NCI-H1436 (cell line): ENCODE measurements around the gene AGAP4.
"Not testable (repeated sequence)": the region's sequence is repeated elsewhere in the genome, so short reads cannot be mapped to it uniquely, and the experiment has no call there.

Experiments
- DNase-seq: peaks from one replicate; lab custom pipeline; 2025; lab: John Stamatoyannopoulos, UW

AGAP4 gene

GRCh38 chr10:45847400-45847799 lies at the start of gene AGAP4:
TSS of gene AGAP4 (minus strand) at chr10:45847500. CDS start at chr10:45847347, 153 bp downstream.
- DNase-seq = not testable (repeated sequence)

DNA sequence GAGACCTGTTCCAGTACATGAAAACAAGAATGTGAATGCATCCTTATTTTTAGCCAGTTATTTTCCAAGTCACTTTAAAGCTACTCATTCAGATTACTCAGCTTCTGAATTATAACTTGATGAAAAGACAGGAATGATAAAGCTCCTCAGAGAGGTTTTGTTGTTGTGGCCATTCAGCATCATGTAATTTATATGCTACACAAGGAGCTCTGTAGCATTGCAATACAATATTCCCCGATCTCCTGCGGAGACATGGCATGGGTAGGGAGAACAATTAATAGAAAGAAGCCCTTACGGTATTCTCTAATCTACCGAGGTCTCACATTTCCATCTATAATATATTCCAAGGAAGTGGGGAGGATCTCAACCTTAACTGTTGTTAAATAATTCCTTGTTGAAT lies 43.4 kb upstream of the AGAP4 start:
- DNase-seq = not testable (repeated sequence)

GRCh38 chr10:45889539-45890230 lies 42.4 kb upstream of the AGAP4 start:
- not testable (repeated sequence) for DNase-seq

DNA sequence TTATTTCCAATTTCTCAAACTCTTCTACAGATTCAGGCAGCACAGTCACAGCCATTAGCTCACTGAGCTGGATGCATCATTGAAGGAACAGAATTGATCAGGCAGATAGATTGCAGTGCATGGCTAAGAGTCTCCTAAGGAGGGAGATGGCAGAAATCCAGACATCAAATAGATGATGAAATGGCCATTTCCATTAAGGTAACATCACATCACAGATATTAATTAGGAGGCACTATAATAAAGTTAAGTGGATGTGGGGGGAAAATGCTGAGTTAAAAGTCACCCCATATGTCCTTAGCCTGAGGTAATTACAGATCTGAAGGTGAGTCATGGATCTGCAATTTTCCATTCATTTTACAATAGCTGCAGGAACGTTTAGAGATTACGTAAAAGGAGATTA lies 35.6 kb upstream of the AGAP4 start:
- DNase-seq = not testable (repeated sequence)

- not testable (repeated sequence) for DNase-seq
Measured at GRCh38 chr10:45865404-45865803, 18.1 kb upstream of the AGAP4 start.

DNA sequence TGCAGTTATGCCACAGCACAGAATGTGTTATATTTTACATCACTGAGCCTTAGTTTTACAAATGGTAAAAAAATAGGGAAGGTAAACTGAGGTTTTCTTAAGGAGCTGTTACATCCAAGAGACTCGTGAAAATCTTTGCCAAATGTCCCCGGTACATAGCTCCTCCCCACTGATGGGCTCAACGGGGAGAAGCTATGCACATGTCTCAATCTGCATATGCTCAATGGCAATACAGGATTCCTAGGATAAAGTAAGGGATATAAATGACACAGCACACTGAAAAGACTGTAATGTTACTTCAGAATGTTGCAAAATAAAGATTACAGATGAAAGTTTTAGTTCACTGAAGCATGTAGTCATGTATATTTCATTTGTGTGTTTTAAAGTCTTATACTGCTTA lies 17.0 kb upstream of the AGAP4 start:
- not testable (repeated sequence) for DNase-seq

DNA sequence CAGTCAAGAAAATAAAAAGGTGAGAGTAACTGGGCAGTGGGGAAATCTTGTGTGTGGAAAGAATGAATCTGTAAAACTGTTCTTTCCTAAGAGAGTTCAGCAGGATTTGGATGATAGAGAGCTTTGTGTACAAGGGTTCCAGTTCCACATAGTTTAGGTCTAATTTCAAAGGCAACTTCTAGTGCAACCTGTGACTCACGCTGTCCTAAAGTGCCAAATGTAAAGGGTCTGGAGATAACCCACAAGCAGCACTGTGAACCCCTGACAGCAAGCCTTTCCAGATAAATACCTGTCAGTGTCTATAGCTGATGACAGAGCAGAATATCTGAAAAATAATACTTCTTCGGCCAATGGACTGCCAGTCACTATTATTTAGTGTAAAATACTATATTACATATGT lies 16.3 kb upstream of the AGAP4 start:
- DNase-seq = not testable (repeated sequence)

DNA sequence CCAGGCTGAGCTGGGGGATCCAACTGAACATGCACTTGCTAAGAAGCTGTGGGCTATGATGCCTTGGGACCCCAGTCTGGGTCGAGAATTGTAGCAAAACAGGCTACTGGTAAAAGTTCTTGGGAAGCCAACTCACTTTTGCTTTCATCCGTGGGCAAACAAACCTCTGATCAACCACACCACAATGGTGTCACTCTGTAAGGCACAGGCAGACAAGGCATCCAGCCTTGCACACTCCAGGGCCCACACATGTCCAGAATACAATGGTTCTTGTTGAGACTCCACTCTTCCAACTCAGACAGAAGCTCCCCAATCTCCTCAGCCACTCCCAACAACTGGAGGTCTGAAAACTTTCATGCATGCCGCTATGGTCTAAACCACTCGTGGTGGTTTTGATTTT lies 10.6 kb upstream of the AGAP4 start:
- DNase-seq = not testable (repeated sequence)

GRCh38 chr10:45848467-45848866 lies 1.2 kb upstream of the AGAP4 start:
- not testable (repeated sequence) for DNase-seq

DNA sequence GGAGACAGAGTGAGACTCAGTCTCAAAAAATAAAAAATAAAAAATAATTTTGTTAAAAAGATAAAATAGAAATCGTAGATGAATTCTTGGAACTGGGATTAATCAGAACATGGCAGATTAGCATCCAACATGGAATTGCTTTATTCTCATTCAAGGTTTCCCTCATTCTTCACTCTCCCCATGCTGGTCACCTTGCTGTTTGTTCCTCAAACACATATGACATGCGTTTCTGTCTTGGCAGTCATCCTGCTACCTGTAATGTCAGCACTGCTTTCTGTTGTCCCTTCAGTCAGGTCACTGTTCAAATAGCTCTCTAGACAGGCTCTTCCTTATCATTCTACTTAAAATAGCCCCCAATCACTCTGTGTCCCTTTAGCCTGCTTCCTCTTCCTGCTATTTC lies 24.4 kb downstream of the AGAP4 start:
- DNase-seq = not testable (repeated sequence)

DNA sequence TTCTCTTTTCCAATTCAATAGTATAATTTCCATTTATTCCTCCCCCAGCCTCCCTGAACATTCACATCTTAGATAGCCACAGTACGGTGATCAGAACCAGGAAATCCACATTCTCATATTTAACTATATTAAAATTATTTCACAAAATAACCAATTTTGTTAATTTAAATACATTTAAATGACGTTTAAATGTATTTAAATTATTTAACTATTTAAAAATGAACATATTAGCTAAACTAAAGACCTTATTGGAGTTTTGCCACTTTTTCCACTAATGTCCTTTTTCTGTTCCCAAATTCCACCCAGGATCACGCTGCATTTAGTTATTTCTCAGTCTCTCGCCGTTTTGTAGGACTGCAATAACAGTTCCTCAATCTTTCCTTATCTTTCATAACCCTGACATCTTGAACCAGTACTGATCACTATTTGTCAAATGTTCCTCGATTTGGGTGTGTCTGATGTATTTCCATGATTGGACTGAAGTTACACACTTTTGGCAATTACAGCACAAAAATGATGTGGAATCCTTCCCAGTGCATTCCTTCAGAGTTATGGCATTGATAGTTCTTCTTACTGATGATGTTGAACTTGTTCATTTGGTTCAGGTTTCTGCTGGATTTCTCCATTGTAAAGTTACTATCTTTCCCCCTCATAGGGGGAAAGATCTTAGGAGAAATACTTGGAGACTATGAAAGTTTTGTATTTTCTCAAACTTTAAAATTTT lies 27.0 kb downstream of the AGAP4 start:
- not testable (repeated sequence) for DNase-seq

GRCh38 chr10:45819552-45819951 lies 27.7 kb downstream of the AGAP4 start:
- no peak for DNase-seq

DNA sequence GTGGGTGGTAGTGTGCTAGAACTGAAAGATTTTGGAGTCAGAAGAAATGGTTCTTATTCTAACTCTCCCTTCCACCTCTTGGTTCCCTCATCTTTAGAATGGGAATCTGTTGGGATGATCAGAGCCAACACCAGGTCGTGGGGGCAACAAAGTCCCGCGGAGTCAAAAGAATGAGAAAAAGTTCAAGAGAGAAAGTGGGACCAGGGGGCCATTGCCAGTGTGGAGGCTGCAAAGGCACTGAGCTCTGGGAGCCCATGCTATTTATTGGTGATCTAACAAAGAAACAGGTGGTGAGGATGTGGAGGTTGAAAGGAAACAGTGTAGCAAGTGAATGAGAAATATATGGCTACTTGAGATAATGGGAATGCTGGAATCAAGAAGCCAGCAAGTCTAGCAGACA lies 29.4 kb downstream of the AGAP4 start:
- DNase-seq = no peak

- no peak for DNase-seq
Measured at GRCh38 chr10:45817130-45817859, 30.0 kb downstream of the AGAP4 start.

DNA sequence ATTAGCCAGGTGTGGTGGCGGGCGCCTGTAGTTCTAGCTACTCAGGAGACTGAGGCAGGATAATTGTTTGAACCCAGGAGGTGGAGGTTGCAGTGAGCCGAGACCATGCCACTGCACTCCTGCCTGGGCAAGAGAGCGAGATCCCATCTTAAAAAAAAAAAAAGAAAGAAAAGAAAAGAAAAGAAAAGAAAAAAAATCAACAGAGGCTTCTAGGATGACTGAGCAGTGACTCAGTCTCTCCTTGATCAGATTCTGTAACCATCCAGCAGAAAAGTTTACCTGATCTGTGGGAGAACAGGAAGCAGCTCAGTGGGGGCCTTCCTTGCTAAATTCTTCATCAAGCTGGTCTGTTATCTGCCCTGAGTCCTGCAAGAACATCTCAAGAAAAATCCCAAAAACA lies 33.2 kb downstream of the AGAP4 start:
- DNase-seq = not testable (repeated sequence)

- DNase-seq = not testable (repeated sequence)
Measured at GRCh38 chr10:45812959-45813358, 34.3 kb downstream of the AGAP4 start.

DNA sequence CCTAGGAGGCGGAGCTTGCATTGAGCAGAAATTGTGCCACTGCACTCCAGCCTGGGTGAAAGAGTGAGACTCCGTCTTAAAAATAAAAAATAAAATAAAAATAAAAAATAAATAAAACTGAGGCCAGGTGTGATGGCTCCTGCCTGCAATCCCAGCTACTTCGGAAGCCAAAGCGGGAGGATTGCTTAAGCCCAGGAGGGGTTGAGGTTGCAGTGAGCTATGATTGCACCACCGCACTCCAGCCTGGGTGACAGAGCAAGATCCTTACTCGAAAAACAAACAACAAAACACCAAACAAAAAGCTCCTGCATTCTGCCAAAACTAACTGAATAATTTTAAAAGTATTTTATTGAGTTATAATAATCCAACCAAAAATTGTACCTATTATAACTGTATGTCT lies 36.2 kb downstream of the AGAP4 start:
- DNase-seq = no peak

DNA sequence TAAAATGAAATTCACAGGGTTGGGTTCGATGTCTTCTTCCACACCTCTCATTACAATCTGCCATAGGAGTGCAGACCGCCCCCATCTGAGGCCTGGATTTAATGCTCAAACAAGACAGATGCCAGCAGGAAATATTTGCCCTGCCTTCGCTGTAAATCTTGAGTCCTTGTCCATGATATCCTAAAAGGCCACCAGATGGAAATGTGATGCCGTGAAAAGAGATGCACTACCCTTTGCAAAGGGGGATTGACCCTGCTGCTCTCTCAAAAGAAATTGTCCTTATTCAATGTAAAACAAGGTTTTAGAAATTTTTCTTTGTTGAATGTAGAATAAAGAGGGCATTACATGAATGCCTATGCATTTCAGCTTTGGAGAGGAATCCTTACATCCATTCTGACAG lies 37.5 kb downstream of the AGAP4 start:
- DNase-seq = no peak

- not testable (repeated sequence) for DNase-seq
Measured at GRCh38 chr10:45804996-45805395, 42.3 kb downstream of the AGAP4 start.

DNA sequence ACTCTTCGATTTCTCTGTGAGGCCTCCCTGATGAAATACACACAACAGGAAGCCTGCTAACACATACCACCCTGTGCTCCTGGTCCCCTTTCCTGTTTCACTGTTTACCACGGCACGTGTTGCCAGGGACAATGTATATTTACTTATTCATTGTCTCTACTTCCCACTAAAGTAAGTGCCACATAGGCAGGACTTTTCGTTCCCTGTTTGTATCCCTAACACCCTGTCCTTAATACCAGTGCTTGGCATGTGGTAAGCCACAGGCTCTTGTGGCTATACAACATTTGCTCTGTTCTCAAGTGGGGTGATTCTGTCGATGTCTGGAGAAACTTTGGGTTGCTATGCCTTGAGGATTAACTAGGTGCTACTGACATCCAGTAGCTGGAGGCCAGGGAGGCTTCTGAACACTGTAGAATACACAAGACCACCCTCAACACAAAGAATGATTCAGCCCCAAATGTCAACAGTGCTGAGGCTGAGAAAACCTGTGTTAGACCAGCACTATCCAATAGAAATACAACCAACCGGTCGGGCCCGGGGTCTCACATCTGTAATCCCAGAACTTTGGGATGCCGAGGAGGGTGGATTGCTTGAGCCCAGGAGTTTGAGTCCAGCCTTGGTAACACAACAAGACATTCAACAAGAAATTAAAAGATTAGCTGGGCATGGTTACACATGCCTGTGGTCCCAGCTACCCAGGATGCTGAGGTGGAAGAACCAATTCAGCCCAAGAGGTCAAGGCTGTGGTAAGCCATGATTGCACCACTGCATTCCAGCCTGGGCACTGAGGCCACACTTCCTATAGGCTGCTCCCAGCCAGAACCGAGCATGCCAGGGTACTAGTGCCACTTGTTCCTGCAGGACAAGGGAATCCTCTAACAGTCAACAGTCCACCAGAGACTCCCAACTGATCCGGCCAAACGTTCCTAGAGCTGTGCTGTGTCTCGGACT lies 44.0 kb downstream of the AGAP4 start:
- DNase-seq = not testable (repeated sequence)

DNA sequence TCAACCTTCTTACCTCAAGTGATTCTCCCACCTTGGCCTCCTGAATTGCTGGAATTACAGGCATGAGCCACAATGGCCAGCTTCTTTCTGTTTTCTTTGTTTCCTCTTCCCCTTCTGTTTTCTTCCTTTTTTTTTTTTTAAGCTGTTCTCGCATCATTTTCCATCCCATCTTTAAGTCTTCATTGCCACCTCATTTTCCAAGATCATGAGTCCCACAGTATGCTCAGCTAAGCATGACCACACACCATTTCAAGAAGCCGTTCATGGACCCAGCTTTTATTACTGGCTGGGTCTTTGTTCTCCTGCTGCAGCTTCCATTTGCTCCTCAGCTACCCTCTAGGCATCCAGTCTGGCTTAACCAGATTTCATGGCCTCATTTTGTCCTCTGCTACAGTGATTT lies 52.5 kb downstream of the AGAP4 start:
- DNase-seq = not testable (repeated sequence)
